NCI-H1694 (cell line): ENCODE results near the gene HSPA14.
"Not testable (repeated sequence)": the region's sequence is repeated elsewhere in the genome, so short reads cannot be mapped to it uniquely, and the experiment has no call there.

Source experiments
- DNase-seq: peaks from one replicate; lab custom pipeline; 2025; lab: John Stamatoyannopoulos, UW

HSPA14 gene

GRCh38 chr10:14837757-14838581, at the start of gene HSPA14, which contains the start of the genes CDNF and MSANTD7:
TSS of gene HSPA14 (plus strand) at chr10:14838306. CDS start at chr10:14838403, 97 bp downstream.
TSS of gene CDNF (minus strand) at chr10:14838037. CDS start at chr10:14837946, 91 bp downstream.
TSS of gene MSANTD7 (plus strand) at chr10:14838306. CDS start at chr10:14842285, 3,979 bp downstream.
- DNase-seq = peak; percentile 96

- DNase-seq = no peak
Observed at GRCh38 chr10:14798636-14799035, 39.5 kb upstream of the HSPA14 start.

GRCh38 chr10:14800397-14800796, 37.7 kb upstream of the HSPA14 start:
- DNase-seq = no peak

- DNase-seq = no peak
Observed at GRCh38 chr10:14801723-14802122, 36.4 kb upstream of the HSPA14 start.

GRCh38 chr10:14803827-14804226, 34.3 kb upstream of the HSPA14 start:
- DNase-seq = no peak

- no peak for DNase-seq
Observed at GRCh38 chr10:14806318-14806717, 31.8 kb upstream of the HSPA14 start.

GRCh38 chr10:14810969-14811953, 26.8 kb upstream of the HSPA14 start:
- DNase-seq = no peak

GRCh38 chr10:14812271-14812670, 25.8 kb upstream of the HSPA14 start:
- DNase-seq = no peak

- DNase-seq = no peak
Observed at GRCh38 chr10:14815681-14816080, 22.4 kb upstream of the HSPA14 start.

GRCh38 chr10:14816717-14817116, 21.4 kb upstream of the HSPA14 start:
- not testable (repeated sequence) for DNase-seq

GRCh38 chr10:14820010-14820774, 17.9 kb upstream of the HSPA14 start:
- DNase-seq = no peak

- DNase-seq = no peak
Observed at GRCh38 chr10:14820775-14821154, 17.3 kb upstream of the HSPA14 start.

GRCh38 chr10:14821635-14822375, 16.3 kb upstream of the HSPA14 start:
- no peak for DNase-seq

GRCh38 chr10:14822879-14823755, 15.0 kb upstream of the HSPA14 start:
- peak; percentile 15 for DNase-seq

- DNase-seq = no peak
Observed at GRCh38 chr10:14823966-14824365, 14.1 kb upstream of the HSPA14 start.

- DNase-seq = no peak
Observed at GRCh38 chr10:14826076-14826829, 11.9 kb upstream of the HSPA14 start.

- DNase-seq = no peak
Observed at GRCh38 chr10:14833106-14833505, 5.0 kb upstream of the HSPA14 start.

GRCh38 chr10:14836208-14836607, 1.9 kb upstream of the HSPA14 start:
- DNase-seq = no peak
